DMS 273 (cell line): Measurements from ENCODE around the gene SLC25A1.
A peak's percentile ranks its signal among the peaks of the same experiment; 100 is the strongest.

Experiments
- DNase-seq: peaks from one replicate; lab custom pipeline; 2025; ENCODE audit not compliant: unreplicated experiment; lab: John Stamatoyannopoulos, UW

The SLC25A1 gene

DNA sequence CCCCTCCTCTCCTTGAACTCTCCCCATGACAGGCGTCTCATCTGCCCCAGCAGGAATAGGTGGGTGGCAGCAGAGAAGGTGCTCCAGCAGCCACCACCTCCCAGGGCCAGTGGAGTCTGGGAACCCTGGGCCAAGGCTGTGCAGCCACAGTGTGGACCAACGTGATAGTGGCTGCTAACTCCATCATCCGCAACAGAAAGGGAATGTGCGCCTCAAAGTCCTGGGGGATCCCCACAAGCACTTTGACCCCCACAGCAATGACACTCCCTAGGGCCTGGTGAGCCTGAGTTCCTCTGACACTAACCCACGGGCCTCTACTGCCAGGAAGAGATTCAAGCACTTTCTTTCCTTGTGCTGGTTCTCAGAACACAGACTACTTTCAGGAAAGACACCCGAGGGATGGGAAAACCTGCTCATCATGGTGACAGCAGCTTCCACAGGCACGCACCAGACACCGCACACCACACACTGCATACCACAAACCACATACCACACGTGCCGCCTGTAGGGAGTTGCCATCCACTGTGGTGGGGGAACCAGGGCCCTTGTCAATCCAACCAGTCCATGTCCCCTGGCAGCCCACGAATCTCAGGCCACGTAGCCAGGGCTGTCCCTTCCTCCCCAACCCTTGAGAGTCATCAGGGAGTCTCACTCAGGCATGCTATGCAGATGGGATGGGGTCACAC lies 3.4 kb upstream of the SLC25A1 start:
- no peak for DNase-seq

GRCh38 chr22:19180740-19181410 lies 2.3 kb upstream of the SLC25A1 start:
- no peak for DNase-seq

DNA sequence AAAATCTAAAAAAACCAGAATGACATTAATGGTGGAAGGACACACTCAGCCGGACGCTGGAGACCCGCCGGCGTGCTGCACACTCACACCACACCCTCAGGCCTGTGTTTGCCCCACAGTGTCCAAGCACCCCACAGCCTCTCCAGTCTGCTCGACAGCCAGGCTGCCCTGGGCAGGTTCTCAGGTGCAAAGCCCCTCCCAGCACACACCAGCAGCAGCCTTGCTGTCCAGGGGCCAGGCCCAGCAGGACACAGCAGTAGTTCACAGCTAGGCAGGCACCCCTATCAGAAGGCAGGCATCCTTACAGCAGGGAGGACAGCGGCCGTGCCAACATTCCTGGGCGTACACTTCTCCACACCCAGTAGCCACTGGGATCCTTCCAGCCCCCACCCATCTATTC lies 1.7 kb upstream of the SLC25A1 start:
- DNase-seq = no peak

DNA sequence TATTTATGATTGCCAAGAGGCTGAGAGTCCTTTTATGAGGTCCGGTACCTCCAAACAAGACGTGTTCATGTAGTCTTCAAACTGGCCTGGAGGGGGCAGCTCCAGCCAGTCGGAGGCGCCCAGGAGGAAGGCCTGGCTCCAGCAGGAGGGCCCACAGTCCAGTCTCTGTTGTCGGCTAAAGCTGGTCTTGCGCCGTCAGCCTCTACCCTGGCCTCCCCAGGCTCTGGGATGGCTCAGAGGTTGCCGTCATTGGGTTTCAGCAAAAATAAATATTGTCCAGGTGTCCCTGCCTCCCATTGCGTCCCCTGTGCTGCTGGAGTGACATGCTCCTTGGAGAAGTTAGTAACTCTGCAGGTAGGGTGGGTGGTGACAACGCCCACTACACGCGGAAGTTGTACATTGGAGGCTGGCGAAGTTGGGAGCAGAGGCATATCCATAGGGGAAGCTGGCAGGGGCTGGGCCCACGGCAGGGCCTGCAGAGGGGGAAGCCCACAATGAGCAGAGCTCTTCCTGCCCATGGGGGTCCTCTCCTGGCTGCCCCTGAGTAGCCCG lies 1.0 kb upstream of the SLC25A1 start:
- peak; percentile 81 for DNase-seq

GRCh38 chr22:19178065-19178656 lies 375 bp downstream of the SLC25A1 start:
- DNase-seq = peak; percentile 83

DNA sequence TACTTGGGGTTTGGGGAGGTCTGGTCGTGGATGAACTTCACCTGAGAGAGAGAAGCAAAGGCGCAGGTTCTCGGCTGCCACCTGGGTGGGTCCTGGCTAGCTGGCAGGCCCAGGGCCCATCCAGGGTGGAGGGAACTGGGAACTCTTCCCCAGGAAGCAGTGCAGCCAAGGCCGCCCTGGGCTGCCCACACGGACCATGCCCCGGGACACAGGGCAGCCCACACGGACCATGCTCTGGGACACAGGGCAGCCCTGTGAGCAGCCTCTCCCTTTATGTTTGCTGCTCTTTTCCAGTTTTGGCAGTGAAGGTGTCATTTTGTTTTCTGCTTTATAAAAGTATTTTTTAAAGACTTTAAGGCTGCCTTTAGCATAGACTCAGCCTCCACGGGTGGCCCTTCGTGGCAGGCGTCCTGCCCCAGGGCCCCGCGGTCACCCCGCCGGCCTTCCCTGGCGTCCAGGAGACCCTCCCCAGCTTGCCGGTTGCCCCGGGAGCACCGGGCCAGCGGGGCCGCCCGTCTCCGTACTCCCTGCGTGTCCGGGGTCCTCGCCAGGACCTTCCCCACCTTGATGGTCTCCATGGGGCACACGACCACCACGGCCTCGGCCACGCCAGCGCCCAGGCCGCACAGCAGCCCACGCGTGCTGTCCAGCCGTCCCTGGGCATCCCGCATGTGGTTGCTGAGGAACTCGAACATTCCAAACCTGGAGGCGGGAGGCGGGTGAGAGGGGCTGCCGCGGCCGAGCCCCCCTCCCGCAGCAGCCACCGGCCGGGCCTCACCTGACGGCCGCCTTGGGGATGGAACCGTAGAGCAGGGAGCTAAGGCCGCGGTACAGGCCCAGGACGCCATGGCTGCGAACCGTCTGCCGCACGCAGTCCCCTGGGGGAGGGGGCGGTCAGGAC lies 1.1 kb downstream of the SLC25A1 start:
- peak; percentile 61 for DNase-seq

DNA sequence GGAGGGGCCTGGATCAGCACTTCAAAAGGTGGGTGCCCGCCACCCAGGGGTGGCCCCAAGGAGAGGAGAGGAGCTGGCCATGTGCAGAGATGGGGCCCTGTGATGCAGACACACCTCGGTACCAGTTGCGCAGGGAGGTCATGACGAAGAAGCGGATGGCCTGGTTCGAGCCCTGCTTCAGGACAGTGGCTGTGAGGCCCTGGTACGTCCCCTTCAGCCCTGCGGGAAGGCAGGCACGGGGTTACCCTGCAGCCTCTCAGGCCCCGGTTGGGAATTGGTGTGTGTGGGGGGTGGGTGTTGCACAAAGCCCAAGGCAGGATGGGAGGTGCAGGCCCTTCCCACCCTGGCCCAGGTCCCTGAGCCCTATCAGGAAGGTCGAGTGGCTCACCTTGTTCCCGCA lies 1.8 kb downstream of the SLC25A1 start:
- DNase-seq = peak; percentile 41

DNA sequence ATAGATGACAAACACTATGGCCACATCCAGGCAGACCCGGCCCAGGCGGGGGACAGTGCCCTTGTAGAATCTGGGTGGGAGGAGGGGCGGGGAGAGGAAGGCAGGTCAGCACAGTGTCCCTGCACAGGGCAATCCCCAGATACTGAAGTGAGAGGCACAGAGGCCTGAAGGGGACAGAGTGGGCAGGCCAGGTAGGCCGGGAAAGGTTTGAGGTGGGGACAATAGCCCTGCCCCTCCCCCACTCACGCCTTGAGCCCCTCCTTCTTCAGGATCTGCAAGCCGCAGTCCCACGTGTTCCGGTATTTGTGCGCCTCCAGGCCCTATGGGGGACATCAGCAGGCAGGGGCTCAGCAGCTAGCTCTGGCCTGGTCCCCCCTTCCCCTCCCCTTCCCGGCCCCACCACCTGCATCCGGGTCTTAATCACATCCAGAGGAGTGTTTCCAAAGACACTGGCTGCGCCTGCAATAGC lies 2.3 kb downstream of the SLC25A1 start:
- DNase-seq = no peak

DNA sequence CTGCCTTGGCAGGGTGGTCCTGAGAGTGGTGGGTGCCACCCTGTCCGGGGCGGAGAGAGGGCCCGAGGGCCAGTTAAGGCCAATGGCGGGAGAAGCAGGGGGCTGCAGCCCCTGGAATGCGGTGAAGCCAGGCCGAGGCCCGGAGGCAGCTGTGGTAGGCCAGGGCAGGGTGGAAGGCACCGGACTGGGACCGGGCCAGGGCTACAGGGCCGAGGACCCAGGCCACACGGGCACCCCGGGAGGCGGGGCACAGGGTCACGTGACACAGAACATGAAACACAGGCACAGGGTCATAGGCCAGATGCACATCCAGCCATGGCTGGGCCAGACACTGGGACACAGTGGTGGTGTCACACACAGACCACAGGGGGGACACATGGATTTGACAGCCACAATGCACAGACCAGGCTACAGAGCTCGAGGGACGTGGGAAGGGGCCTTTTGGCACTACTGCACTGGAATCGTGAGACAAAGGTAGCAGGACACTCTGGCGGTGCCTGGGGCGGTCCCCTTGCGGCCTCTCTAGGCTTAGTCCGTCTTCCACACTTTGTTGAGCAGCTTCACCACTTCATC lies 2.8 kb downstream of the SLC25A1 start:
- DNase-seq = no peak

- no peak for DNase-seq
These were observed 3.4 kb downstream of the SLC25A1 start for GRCh38 chr22:19175026-19175601.

GRCh38 chr22:19174106-19175025 lies 4.2 kb downstream of the SLC25A1 start:
- peak; percentile 77 for DNase-seq

DNA sequence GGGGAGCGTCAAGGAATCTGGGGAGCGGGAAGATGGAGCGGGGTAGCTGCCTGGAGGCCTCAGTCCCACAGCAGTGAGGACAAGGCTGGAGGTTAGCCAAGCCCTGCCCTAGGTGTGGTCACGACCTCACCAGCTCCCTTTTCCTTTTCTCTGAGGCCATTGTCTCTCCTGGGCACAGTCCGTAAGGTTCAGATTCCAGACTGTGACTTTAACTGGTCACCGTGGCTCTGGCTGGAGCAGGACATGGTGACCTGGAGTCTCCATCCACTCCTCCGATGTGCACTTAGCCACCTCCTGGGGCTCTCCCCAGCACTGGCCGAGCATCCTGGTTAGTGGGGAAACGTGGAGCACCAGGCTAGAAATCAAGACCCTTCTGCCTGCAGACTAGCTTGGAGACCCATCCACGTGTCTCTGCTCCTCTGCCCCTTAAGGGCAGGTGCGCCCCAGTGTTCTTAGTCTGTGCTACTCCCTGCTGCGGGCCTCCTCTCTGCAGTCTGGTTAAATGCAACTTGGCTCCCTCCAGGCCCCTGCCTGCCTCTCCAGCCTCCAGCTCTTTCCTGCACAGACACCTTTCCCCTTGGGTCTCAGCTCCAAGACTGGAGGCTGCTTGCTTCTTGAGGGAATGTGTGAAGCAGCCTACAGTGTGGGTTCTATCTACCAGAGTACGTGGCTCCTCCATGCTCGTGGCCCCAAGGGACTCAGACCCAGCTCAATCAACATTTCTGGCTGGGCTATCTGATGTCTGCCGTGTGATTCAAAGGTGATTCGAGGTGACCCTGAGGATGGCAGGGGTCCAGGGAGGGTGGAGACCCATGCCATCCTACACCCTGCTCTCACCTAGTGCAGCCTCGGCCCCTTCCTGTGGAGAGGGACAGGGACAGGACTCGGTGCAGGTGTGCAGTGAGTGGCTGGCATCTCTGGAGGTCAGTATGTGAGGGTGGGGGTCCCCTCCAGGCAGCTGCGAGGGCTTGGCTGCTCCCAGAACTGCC lies 5.2 kb downstream of the SLC25A1 start:
- DNase-seq = no peak

DNA sequence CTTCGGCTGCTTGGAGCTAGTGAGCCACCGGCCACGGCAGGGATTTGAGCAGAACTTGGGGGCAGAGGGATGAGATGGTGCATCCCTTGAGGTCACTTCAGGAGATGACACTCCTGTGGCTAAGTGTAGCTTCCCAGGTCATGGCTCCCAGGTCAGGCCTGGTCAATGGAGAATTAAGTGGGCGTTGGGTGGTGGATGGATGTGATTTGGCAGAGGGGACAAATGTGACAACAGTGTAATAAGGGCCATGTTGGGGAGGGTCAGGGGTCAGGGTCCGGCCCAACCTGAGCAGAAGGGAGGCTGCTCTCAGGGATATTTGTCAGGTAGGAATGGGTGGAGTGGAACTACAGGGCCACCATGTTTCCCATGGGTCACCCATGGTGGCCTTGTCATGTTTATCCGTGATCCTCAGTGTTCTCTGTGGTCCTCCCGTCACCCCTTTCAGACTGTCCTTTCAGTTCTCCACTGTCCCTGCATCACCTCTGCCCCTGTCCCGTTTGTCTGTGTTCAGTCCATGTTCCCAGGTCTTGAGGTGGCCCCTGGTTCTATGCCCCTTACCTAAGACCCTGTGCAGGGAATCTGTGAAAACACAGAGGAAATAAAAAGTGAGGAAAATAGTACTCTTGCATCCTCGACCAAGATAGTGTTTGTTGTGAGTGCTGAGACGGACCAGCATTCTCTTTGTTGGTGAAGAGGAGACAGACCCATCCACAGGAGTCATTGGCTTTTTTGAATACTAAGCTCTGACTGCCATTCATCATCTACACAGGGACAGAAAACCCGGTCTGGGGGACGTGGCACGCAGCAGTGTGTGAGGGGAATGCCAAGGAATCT lies 6.1 kb downstream of the SLC25A1 start:
- no peak for DNase-seq

DNA sequence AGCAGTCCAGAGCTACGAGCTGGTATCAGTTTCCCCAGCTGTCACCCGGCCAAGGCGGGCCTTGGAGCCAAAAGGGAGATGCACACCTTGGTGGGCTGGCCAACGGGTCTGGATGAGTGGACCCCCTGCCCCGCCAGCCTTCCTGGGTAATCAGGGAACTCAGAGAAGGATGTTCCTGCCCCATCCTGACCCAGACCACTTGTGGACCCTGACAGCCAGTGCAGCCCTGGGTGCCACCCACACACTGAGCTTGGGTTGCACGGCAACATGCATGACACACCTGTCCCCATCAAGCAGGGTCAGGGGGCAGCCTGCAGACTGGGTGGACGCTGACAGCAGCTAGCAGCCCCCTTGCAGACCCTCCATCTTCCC lies 8.6 kb downstream of the SLC25A1 start:
- no peak for DNase-seq

DNA sequence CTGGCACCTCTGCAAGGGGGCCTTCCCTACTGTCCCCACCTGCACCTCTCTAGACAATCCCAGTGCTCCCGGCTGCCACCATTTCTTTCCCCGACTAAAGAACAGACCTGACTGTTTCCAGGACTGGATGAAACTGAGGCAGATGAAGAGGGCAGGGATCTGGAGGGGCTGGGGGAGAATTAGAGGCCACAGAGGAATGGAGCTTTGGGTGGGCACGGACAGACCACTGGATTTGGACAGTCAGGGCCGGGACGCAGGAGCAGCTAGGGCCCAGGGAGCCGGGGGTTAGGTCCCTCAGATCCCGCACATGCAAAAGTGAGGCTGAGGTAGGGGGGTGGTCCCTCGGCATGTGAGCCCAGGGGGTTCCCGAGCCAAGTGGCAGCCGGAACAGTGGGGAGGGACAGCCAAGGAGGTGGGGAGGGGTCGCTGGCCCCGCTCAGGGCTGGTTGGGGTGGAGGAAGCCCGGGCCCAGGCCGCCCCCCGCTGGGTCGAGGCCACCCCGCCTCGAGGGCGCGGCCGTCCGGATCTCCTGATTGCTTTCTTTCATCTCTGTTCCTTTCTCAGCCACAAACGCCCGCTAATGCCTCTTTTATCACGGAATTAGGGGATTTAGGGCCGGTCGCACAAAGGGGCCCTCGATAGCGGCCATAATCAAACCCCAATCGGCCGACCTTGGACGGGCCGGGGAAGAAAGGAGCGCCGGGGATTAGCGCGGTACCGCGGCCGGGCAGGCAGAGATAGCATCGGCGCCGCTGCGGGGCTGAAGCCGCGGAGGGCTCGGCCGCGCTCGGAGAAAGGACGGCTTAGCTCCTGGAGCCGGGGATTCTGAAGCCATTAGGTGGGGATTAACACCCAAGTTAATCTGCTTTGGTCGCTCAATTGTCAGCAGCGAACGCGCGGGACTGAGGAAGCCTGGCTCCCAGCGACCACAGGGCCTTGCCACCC lies 9.3 kb downstream of the SLC25A1 start:
- DNase-seq = peak; percentile 38
